Measurements from ENCODE around the gene RTN4RL1.
"Not testable (repeated sequence)": the region's sequence is repeated elsewhere in the genome, so short reads cannot be mapped to it uniquely, and the experiment has no call there.

The RTN4RL1 gene

GRCh38 chr17:1897105-1897656, 128.0 kb downstream of the RTN4RL1 start:
- Histone ChIP-seq H3K9me3 (no peaks in the 10 kb centered on the region), H3K27me3 (no peaks in the 10 kb centered on the region), H3K4me1 (no peaks in the 10 kb centered on the region), H3K36me3 (peaks cover 57 to 75% (median 62%) of the 10 kb centered on the region in 3 donors), H3K4me3 (no peak overlapping the region), H3K27ac (no peak overlapping the region)
- intact Hi-C loops (cut with DNase I; ENCODE audit: low total_unique reads): no loop called here
- TF ChIP-seq, protein P1, sequence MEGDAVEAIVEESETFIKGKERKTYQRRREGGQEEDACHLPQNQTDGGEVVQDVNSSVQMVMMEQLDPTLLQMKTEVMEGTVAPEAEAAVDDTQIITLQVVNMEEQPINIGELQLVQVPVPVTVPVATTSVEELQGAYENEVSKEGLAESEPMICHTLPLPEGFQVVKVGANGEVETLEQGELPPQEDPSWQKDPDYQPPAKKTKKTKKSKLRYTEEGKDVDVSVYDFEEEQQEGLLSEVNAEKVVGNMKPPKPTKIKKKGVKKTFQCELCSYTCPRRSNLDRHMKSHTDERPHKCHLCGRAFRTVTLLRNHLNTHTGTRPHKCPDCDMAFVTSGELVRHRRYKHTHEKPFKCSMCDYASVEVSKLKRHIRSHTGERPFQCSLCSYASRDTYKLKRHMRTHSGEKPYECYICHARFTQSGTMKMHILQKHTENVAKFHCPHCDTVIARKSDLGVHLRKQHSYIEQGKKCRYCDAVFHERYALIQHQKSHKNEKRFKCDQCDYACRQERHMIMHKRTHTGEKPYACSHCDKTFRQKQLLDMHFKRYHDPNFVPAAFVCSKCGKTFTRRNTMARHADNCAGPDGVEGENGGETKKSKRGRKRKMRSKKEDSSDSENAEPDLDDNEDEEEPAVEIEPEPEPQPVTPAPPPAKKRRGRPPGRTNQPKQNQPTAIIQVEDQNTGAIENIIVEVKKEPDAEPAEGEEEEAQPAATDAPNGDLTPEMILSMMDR (IDR thresholded peaks at IDR 0.05): no peak
- DNase-seq: no peak

DNA sequence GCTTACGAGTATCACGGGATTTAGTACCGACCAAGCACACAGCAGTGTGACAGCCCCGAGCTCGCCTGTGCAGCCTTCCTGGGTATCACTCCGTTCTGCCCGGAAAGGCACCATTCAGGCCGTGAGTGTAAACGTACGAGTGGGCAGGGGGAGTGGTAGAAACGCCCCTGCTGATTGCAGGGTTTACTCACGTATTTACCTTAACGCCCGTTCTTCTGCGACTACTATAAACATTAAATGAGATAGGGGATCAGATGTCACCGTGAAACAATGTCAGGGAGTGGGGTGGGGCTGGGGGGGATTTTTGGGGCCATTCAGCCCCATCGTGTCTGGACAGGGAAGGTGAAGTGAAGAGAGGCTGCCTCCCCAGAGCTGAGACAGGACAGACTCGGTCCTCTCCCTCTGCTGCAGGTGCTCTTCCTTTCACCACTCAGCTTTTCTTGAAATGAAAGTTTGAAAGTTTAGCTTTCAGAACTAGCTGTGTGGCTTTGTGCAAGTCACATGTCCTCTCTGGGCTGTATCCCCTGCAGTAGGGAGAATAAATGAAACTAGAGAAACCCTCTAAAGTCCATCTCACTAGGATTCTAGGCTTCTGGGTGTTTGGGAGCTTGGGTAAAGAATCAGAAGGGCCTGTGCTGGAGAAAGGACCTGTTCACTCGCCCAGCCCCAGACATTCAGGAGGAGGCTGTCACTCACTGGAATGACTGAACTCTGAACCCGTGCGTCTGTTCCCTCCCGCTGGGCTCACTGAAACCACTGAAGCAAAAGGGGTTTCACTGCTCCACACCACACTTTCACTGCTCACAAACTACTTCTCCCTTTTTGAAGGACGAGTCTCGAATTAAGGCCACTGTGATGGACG, 128.7 kb downstream of the RTN4RL1 start:
- Histone ChIP-seq H3K4me3 (no peak overlapping the region), H3K36me3 (peaks cover 64 to 82% (median 65%) of the 10 kb centered on the region in 3 donors), H3K4me1 (no peaks in the 10 kb centered on the region), H3K27me3 (no peaks in the 10 kb centered on the region), H3K27ac (no peak overlapping the region), H3K9me3 (no peaks in the 10 kb centered on the region)
- no peak for DNase-seq
- intact Hi-C loops (cut with DNase I; ENCODE audit: low total_unique reads): no loop called here
- TF ChIP-seq, protein P1 (IDR thresholded peaks at IDR 0.05): no peak

DNA sequence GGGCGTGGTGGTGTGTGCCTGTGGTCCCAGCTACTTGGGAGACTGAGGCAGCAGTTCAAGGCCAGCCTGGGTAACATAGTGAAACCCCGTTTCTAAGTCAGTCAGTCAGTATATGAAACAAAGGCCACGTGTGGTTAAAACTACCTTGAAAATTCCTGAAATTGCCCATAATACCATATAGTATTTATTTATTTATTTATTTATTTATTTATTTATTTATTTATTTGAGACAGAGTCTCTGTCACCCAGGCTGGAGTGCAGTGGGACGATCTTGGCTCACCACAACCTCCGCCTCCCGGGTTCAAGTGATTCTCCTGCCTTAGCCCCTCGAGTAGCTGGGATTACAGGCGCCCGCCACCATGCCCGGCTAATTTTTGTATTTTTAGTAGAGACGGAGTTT, 129.7 kb downstream of the RTN4RL1 start:
- H3K4me3 ChIP-seq; H3K27me3 ChIP-seq; DNase-seq; H3K4me1 ChIP-seq; H3K27ac ChIP-seq; intact Hi-C loops (cut with DNase I; ENCODE audit: low total_unique reads); H3K9me3 ChIP-seq: not testable (repeated sequence)
- H3K36me3 ChIP-seq: peaks cover 65 to 92% (median 74%) of the 10 kb centered on the region in 3 donors

DNA sequence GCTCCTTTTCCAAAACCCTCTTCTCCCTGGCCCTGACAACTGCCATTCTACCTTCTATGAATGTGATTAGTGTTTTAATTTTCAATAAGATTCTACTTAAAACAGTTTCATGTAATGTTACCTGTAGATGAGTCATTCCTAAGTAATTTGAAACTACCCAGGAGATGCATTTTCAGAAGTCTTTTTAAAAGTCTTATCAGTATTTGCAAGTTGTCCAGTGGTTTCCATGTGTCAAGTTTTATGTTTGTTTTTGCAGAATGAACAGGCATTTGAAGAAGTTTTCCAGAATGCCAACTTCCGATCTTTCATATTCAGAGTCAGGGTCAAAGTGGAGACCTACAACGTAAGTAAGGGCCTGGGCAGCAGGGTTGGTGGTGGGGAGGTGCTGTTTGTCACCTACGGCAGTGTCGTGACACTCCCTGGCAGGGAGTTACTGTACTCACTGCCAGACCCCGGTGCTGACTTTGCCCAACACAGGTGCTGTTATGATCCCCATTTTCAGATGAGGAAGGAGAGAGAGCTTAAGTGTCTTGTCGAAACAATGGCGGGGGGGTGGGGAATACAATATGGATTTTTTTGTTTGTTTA, 130.3 kb downstream of the RTN4RL1 start:
- Histone ChIP-seq H3K4me1 (no peaks in the 10 kb centered on the region), H3K9me3 (no peaks in the 10 kb centered on the region), H3K27ac (no peak overlapping the region), H3K27me3 (no peaks in the 10 kb centered on the region), H3K36me3 (peaks cover 71 to 99% (median 80%) of the 10 kb centered on the region in 3 donors), H3K4me3 (no peak overlapping the region)
- DNase-seq: no peak
- intact Hi-C loops (cut with DNase I; ENCODE audit: low total_unique reads): no loop called here
- TF ChIP-seq, protein P1 (IDR thresholded peaks at IDR 0.05): no peak

DNA sequence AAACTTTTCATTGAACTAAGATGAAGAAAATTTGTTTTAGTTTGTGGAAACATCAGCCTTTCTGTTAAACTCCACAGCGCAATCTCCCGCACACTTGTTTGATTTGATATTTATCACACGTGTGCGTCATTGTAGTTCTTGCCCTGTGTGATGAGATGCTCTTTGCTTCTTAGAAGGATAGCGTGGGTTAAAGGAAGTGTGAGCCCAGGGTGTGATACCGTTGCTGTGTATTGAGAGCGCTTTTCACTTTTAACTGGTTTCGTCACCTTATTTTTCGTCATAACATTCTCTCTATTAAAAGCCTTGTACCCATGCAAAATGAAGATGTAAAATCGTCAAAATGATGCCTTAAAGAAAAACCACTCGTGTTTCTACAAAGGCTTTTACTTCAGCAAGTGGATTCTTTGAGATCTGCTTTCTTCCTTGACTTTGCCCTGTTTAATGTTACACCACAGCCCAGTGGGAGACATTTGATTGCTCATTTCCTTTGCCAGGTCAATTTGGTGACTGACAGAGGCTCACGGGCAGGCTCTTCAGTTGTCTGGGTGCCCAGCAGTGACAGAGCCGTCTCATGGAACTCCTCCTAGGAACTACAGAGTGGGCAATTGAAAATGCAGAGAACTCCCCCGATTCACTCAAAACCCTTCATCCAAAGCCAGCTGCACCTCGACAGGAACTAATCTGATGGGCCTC, 134.2 kb downstream of the RTN4RL1 start:
- TF ChIP-seq, protein P1 (IDR thresholded peaks at IDR 0.05): no peak
- Histone ChIP-seq H3K27ac (no peak overlapping the region), H3K27me3 (no peaks in the 10 kb centered on the region), H3K9me3 (no peaks in the 10 kb centered on the region), H3K36me3 (peaks cover 76 to 99% (median 84%) of the 10 kb centered on the region in 3 donors), H3K4me3 (no peak overlapping the region), H3K4me1 (no peaks in the 10 kb centered on the region)
- intact Hi-C loops (cut with DNase I; ENCODE audit: low total_unique reads): no loop called here
- no peak for DNase-seq
